Stimulated activated CD4-positive, alpha-beta T cell treated with anti-CD3 and anti-CD28 coated beads, TNF-alpha, amount 100 ng/mL, for 1 hour (primary cell): ENCODE results near the gene SEZ6L.

ENCODE experiments used
- DNase-seq, 3 donors: peaks; one replicate each; pipeline ENCODE4 v3.0.0-alpha.2; 2020; ENCODE audit warnings: low read depth in 3 of 3, low spot score in 1 of 3

Gene SEZ6L

GRCh38 chr22:26239581-26239980, 70.3 kb downstream of the SEZ6L start:
- no peak for DNase-seq

- no peak for DNase-seq
Measured at GRCh38 chr22:26241361-26241760, 72.1 kb downstream of the SEZ6L start.

- DNase-seq: no peak
Measured at GRCh38 chr22:26245001-26245400, 75.7 kb downstream of the SEZ6L start.

- DNase-seq: no peak
Measured at GRCh38 chr22:26246552-26246951, 77.3 kb downstream of the SEZ6L start.

- no peak for DNase-seq
Measured at GRCh38 chr22:26251869-26252268, 82.6 kb downstream of the SEZ6L start.

- no peak for DNase-seq
Measured at GRCh38 chr22:26259510-26259909, 90.2 kb downstream of the SEZ6L start.

- DNase-seq: no peak
Measured at GRCh38 chr22:26264162-26264561, 94.9 kb downstream of the SEZ6L start.

- DNase-seq: no peak
Measured at GRCh38 chr22:26265281-26265680, 96.0 kb downstream of the SEZ6L start.

GRCh38 chr22:26265909-26266308, 96.6 kb downstream of the SEZ6L start:
- DNase-seq: no peak

- no peak for DNase-seq
Measured at GRCh38 chr22:26267856-26268255, 98.6 kb downstream of the SEZ6L start.

GRCh38 chr22:26269572-26269971, 100.3 kb downstream of the SEZ6L start:
- DNase-seq: no peak

GRCh38 chr22:26271427-26271826, 102.2 kb downstream of the SEZ6L start:
- DNase-seq: no peak

- no peak for DNase-seq
Measured at GRCh38 chr22:26273011-26273675, 103.9 kb downstream of the SEZ6L start.

- no peak for DNase-seq
Measured at GRCh38 chr22:26276529-26277160, 107.4 kb downstream of the SEZ6L start.

- no peak for DNase-seq
Measured at GRCh38 chr22:26281941-26282340, 112.7 kb downstream of the SEZ6L start.

- DNase-seq: no peak
Measured at GRCh38 chr22:26283330-26283729, 114.1 kb downstream of the SEZ6L start.

- no peak for DNase-seq
Measured at GRCh38 chr22:26285632-26286031, 116.4 kb downstream of the SEZ6L start.

GRCh38 chr22:26286091-26286820, 117.0 kb downstream of the SEZ6L start:
- DNase-seq: no peak

GRCh38 chr22:26287382-26288225, 118.3 kb downstream of the SEZ6L start:
- no peak for DNase-seq

GRCh38 chr22:26289611-26290101, 120.4 kb downstream of the SEZ6L start:
- no peak for DNase-seq

GRCh38 chr22:26291940-26292666, 122.8 kb downstream of the SEZ6L start:
- DNase-seq: no peak
